ENCODE measurements around the gene PLK3.
"Not testable (repeated sequence)": the region's sequence is repeated elsewhere in the genome, so short reads cannot be mapped to it uniquely, and the experiment has no call there.

The PLK3 gene

DNA sequence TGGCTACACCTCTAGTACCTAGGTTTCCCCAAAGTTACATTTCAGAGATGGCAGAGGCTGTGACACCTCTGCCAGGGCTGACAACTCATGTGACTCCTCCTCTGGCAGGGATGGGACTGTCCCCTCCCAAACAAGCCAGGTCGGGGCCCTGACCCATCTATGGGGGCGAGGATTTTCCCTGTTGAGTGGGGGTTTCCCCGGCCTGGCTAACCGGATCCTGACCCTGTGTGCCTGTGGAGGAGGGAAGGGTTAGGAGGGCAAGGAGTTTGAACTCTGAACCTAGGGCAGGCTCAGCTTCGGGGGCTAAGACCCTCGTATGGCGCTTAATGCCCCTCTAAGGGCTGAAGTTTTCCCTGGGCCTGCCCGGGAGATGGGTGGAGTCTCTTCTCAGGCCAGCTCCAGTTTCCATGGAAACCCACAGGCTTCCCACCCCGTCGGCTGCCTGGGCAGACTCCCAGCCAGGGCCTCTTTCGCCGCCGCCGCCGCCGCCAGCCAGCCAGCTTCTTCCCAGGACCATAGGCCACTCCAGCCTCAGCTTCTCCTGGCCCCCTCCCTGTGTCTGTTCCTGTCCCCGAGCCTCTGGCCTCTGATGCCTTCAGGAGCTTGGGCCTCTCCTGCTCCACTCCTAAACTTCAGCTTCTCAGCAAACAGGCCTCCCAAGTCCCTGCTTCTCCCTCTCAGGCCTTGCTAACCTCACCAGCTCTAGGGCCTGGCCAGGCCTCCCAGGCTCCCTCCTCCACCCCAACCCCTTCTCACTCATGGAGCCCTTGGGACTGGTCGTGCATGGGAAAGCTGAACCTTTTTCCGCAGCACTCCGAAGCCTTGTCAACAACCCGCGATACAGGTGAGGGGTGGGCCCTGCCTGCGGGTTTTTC is 8.1 kb downstream of the PLK3 start, which contains the start of gene BTBD19:
BTBD19 (plus strand) TSS at position 461 of the 875 bp plus-strand sequence; CDS start at position 759, 298 bp downstream.
- peak in 47 of 51 donors; percentile 11 to 87 (median 67) for DNase-seq

DNA sequence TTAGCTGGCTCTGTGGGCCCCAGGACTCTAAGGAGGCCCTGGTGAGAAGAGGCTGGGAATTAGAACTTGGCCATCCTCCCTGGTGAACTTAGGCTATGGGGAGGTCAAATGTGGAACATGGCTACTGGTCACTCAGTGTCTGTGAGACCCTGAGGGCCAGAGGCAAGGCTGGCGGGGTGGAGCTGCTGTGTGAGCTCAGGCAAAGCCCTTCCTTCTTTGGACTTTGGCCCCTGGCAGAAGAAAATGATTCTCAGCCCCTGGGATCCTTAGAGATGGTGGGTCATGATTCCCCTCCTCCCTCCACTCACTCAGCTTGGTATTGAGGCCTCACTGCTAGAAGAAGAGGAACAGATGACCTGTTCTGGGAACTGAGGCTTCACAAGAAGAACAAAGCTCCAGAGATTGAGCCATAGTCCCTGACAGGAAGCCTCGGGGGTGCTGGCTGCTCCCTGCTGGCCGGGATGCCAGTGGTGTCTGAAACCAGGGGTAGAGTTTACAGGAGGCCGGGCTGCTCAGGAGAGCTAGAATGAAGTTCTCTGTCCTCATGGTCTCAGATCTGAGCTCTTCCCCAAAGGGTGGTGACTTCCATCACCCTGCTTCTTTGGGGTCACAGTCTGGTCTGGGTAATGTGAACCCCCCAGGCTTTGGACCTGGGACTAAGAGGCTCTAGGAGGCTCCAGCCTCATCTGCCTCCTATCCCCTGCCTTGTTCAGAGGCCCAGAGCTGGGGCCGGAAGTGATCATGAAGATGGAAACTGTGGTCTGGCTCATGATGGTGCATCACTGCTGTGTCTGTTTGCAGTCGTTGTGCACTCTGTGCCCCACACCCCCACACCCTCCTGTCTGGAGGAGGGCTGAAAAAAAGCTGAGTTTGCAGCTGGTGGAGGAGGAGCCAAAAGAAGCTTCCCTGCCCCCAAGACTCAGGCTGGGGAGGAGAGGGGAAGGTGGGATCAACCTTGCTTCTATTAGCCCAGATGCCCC is 9.1 kb downstream of the PLK3 start:
- peak in 12 of 51 donors; percentile 11 to 50 (median 36) for DNase-seq

DNA sequence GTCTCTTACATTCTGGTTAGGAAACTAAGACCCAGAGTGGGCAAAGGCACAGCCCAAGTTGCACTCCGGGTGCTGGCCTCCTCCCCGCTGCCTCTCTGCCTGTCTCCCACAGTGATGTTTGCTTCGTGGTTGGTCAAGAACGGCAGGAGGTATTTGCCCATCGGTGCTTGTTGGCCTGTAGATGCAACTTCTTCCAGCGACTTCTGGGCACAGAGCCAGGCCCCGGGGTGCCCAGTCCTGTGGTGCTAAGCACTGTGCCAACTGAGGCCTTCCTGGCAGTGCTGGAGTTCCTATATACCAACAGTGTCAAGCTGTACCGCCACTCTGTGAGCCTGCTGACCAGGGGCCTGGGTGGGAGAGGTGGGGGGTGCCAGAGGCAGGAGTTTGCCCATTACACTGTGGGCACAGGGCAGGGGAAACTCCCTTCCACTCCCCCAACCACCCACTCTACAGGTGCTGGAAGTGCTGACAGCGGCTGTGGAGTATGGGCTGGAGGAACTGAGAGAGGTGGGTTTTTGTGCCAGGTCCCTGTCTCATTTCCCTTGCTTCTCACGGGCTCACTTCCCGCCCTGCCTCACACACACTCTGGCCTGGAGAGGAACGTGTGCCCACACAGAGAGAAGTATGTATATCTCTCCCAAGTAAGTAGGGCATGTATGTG is 10.1 kb downstream of the PLK3 start:
- peak in 37 of 51 donors; percentile 11 to 75 (median 43) for DNase-seq

DNA sequence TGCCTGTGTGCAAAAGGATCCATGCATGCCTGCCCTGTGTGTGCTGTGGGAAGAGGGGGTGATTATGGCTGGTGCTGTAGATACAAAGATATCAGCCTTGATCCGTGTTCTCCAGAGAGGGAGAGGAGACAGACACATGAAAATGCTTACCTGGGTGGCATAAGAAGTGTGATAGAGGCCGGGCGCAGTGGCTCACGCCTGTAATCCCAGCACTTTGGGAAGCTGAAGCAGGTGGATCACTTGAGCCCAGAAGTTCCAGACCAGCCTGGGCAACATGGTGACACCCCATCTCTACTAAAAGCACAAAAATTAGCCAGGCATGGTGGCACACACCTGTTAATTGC is 10.6 kb downstream of the PLK3 start:
- DNase-seq = not testable (repeated sequence)

DNA sequence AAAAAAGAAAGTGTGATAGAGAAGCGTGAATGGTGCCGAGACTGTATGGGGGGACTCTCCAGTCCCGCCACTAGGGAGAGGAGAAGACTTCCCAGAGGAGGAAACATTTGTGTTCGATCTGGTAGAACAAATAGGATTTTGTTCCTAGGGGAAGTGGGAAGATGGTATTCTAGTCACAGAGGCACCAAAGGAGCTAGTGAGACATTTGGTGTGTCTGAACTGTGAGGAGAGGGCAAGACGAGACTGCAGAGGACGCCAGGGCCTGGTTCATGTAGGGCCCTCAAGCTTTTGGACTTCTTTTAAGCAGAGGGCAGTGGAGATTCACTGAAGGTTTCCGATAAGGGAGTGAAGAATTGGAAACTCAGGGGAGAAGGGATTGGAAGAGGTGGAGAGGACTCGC is 11.1 kb downstream of the PLK3 start:
- DNase-seq = no peak

DNA sequence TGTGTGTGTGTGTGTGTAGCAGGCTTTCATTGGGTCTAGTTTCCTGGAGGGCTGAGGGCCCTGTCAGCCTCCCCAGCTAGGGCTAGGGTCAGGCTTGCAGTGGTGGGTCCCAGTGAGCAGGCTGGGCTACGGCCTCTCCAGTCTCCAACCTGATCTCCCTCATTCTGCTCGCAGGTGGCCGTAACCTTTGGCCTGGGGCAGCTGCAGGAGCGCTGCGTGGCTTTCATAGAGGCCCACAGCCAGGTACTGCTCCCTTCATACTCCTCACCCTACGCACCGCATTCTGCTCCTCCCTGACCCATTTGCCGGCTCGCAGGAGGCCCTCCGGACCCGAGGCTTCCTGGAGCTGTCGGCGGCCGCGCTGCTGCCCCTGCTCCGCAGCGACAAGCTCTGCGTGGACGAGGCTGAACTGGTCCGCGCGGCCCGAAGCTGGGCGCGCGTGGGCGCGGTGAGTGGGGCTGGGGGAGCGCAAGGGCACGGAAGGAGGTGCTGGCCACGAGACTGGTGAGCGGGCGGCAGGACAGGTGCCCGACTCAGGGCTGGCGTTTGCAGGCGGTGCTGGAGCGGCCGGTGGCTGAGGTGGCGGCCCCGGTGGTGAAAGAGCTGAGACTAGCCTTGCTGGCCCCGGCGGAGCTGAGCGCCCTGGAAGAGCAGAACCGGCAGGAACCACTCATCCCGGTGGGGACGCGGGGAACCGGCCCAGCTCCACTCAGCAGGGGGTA is 12.8 kb downstream of the PLK3 start:
- DNase-seq = peak in 6 of 51 donors; percentile 33 to 75 (median 61)

DNA sequence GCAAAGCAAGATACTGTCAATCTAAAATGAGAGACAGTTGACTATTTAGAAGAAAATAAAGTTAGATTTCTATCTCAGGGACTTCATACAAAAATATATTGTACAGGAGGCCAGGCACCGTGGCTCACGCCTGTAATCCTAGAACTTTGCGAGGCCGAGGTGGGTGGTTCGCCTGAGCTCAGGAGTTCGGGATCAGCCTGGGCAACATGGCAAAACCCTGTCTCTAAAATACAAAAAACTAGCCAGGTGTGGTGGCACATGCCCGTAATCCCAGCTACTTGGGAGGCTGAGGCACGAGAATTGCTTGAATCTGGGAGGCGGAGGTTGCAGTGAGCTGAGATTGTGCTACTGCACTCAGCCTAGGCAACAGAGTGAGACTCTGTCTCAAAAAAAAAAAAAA is 15.7 kb downstream of the PLK3 start:
- not testable (repeated sequence) for DNase-seq

DNA sequence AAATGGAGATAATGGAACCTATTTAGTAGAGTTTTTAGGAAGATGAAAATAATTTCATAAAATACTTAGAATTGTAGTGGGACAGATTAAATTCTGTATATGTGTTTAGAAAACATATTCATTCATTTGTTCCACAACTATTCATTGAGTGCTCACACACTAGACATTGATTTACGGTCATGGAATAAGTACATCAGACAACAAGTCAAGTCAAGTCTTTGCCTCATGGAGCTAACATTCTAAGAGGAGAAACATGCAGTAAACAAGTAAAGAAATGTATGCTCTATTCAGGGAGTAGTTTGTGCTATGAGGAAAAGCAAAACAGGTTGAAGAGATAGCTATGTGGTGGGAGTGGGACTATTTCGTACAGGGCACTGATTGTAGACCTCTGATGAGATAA is 17.1 kb downstream of the PLK3 start:
- DNase-seq = no peak

DNA sequence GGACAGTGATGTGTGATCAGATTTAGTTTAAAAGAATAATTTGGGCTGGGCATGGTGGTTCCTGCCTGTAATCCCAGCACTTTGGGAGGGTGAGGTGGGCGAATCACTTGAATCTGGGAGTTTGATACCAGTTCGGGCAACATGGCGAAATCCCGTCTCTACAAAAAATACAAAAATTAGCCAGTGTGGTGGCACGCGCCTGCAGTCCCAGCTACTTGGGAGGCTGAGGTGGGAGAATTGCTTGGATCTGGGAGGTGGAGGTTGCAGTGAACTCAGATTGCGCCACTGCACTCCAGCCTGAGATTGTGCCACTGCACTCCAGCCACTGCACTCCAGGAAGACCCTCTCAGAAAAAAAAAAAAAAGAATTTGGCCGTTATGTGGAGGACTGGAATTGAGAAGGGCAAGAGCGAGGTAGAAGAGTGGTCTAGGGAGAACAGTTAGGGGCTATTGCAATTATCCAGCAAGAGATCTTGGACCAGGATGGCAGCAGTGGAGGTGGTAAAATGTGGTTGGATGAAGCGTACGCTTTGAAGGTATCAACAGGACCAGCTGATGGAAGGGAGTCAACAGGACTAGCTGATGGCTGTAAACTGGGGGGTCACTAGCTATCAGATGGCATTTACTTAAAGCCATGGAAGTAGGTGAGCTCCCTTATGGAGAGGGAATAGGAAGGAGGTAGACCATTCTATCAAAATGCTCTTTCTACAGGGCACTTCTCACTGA is 17.8 kb downstream of the PLK3 start:
- DNase-seq = no peak

DNA sequence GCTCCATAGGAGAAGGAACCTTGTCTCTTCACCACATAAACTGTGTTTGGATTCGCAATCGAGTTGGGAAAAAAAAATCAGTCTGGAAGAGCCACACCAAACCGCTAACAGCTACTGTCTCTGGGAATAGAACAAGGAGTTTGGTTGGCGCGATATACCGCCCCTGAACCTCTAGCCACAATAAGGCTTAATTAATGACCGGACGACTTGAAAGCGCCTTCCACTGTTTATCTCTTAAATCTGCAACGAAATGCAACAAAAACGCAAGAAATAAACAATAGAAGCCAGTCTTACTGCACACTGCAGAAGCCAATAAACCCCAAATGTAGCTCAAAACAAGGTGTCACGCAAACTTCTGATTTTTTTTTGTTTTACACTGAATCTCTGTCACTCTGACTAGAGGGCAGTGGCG is 19.0 kb downstream of the PLK3 start:
- no peak for DNase-seq

DNA sequence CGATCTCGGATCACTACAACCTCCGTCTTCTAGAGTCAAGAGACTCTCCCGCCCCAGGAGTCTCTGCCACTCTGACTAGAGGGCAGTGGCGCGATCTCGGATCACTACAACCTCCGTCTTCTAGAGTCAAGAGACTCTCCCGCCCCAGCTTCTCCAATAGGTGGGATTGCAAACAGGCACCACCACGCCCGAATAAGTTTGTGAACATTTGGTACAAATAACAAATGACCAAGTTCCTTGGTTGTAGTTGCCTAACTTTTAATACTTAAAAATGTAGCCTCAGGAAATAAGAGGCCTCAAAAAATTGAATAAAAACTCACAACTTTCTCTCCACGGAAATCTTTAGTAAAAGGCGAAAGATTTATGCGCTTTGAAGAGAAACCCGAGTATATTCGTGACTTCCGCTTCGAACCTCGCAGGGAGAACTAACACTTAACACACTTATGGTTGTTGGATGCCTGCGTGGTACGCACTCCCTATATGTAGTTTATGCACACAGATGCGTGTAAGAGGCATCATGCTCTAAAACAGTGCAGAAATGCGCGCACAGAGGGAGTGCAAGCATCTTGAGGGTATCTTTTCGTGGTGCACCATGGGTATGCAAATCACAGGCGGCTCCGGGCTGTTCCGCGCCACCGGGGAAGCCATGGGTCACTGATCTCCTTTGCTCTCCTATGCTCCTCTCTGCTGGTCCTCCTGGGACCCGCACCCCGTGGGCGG is 19.6 kb downstream of the PLK3 start:
- peak in 42 of 51 donors; percentile 20 to 86 (median 47) for DNase-seq

DNA sequence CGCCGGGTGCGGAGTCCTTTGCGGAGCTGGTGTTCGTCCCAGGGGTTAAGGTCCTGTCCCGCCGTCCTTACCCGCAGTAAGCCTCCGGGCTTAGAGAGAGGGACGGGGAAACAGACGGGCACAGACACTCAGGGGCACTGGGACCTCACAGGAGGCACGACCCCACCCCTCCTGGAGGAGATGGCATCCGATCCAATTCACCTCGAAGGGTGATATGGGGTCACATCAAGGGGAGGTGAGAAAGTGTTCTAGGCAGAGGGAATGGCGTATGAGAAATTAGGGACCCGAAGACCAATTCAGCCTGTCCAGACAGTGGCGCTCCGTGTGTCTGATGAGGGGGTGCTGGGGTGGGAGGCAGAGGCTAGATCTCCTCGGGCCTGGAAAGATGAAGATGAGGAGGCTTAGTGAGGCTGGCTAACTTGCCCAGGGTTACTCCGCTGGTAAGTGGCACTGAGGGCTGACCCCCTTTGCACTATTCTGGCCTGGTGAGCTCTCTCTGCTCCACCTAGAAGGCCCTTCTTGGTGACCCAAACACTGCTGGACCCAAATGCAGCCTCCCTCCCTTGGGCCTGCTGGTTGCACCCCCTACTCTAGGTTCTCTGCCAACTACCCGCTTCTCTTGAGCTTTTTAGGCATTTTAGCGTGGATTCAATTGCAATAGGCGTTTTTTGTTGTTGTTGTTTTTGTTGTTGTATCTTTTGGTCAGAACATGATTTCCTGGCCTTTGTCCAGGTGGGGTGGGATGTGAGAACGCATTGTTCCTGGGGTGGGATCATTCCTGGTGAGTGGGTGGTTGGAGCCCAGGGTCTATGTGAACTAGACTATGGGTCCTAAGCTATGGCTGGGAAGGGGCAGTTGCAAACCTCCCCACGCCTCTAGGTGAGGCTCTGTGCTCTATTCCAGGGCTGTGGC is 20.4 kb downstream of the PLK3 start:
- peak in 2 of 51 donors; percentile 31 to 52 for DNase-seq

DNA sequence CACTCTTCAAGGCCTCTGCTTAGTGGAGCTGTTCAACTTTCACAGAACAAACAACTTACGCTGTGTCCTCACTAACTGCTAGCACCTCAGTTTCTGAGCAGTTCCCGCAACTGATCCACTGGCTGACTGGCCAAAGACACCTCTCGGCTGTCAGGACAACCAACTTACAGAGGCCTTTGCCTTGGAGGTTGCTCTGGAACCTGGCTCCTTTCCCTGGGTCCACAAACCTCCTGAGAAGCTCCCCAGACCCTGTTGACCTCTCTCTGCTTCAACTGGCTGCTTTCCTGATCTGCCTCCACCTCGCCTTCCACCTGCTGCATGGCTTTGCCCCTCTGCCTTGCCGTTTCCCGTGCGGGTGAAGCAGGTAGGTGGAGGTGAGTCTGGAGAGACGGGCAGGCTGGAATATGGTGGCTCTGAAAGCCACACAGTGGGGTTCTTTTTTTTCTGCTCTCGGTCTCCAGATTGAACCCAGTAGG is 21.1 kb downstream of the PLK3 start:
- no peak for DNase-seq

DNA sequence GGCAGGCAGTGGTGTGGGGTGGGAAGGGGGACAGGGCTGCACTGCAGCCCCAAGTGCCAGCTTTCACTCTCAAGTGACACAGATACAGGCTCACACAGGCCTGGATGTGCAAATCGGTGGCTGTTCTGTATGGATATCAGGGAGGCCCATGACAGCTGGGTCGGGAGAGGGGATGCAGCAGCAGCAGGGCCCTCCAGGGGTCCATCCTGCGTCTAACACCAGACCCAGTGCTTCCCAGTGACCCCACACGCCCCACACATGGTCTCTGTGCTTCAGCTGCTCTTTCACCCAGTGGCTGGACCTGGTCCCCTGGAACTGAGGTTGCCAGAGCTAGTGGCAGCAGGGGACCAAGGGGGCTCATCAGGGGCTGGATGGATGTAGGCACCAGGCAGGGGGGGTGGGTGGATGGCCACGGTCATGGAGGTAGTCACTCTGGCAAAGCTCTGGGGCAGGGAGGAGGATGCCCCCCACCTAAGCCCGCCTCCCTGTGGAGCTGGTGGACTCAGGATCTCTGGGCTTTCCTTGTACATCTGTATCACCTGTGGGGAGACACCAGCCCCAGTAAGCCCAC is 22.0 kb downstream of the PLK3 start:
- DNase-seq = no peak

DNA sequence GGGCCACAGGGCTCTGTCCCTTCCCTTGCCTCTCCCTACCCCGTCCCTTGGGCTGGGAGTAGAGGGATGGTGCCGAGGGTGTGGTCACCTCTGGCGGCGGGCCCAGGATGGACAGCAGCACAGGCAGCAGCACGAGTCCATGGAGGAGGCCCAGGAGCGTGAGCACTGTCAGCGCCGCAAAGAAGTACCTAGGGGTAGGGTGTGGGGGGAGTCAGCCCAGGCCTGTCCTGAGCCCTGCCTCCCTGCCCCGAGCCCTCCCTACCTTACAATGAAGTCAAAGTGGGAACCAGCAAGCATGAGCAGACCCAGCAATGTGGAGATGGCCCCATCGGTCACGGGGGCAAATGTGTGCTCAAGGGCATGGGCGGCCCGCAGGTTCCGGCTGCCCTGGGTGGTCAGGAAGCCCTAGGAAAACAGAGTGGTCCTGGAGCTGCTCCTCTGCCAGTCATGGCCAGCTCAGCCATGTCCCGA is 22.8 kb downstream of the PLK3 start:
- no peak for DNase-seq

DNA sequence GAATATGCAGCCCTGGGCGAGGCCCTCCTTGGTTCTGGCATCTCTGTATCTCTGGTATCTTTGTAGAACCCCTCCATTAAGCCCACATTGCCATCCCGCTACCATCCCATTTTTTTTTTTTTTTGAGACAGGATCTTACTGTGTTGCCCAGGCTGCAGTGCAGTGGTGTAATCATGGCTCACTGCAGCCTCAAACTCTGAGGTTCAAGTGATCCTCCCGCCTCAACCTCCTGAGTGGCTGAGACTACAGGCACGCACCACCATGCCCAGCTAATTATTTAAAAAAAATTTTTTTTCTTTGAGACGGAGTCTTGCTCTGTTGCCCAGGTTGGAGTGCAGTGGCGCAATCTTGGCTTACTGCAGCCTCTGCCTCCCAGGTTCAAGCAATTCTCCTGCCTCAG is 24.2 kb downstream of the PLK3 start:
- not testable (repeated sequence) for DNase-seq

DNA sequence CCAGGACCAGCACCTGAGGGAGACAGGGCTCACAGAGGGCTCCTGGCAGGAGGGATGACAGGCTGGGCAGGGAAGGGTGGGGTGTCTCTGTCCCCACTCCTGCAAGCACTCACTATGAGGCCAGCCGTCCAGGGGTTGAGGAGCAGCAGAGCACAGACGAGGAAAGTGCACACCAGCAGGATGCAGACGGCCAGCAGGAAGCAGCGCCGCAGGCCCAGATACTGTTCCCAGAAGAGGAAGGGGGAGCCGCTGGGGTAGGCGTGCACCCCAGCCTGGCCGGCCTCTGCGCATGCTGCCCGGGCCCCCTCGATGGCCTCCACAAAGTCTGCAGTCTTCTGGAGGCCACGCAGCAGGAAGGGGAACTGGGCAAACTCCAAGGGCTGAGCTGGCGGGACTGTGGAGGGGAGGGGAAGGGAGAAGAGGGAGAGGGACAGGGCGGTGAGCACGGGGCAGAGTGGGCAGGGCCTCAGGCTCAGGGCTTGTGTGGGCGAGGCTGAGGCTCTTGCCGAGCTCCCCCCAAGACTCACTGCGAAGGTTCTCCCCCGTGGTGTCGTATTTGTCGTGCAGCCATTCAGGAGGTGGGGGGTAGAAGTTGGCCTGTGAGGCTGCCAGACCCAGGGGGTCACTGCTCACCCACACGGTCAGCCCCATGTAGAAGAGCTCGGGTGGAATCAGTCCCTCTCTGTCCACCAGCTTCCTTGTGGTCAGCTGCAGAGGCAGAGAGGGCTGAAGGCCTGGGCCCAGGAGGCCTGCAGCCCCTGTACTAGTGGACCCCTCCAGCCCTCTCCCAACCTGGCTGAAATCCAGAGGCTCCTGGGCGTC is 26.4 kb downstream of the PLK3 start:
- DNase-seq = peak in 21 of 51 donors; percentile 3 to 45 (median 25)
